ENCODE data around the gene CALN1.

Gene CALN1

GRCh38 chr7:72258074-72258473 is 154.1 kb downstream of the CALN1 start:
- H3K36me3 Mint-ChIP-seq (ENCODE audit: low read depth) = no peaks in the 10 kb centered on the region
- DNase-seq (ENCODE audit: low spot score) = no peak
- H3K9me3 Mint-ChIP-seq = peaks cover 11% of the 10 kb centered on the region
- H3K4me3 Mint-ChIP-seq = no peak overlapping the region
- no peak overlapping the region for H3K27ac Mint-ChIP-seq
- no peaks in the 10 kb centered on the region for H3K27me3 Mint-ChIP-seq (ENCODE audit: low read depth)
- H3K4me1 Mint-ChIP-seq (ENCODE audit: low read depth) = no peaks in the 10 kb centered on the region

- no peaks in the 10 kb centered on the region for H3K27me3 Mint-ChIP-seq (ENCODE audit: low read depth)
- DNase-seq (ENCODE audit: low spot score) = no peak
- H3K36me3 Mint-ChIP-seq (ENCODE audit: low read depth) = no peaks in the 10 kb centered on the region
- H3K9me3 Mint-ChIP-seq = peaks cover 21% of the 10 kb centered on the region
- H3K4me1 Mint-ChIP-seq (ENCODE audit: low read depth) = no peaks in the 10 kb centered on the region
- no peak overlapping the region for H3K27ac Mint-ChIP-seq
- H3K4me3 Mint-ChIP-seq = no peak overlapping the region
These were observed 157.7 kb downstream of the CALN1 start for GRCh38 chr7:72254455-72254854.

- Mint-ChIP-seq H3K9me3 (peaks cover 27% of the 10 kb centered on the region), H3K27me3 (ENCODE audit: low read depth) (no peaks in the 10 kb centered on the region), H3K4me3 (no peak overlapping the region), H3K4me1 (ENCODE audit: low read depth) (no peaks in the 10 kb centered on the region), H3K27ac (no peak overlapping the region), H3K36me3 (ENCODE audit: low read depth) (no peaks in the 10 kb centered on the region)
- no peak for DNase-seq (ENCODE audit: low spot score)
These were observed 163.0 kb downstream of the CALN1 start for GRCh38 chr7:72249106-72249505.

GRCh38 chr7:72244826-72245398 is 167.2 kb downstream of the CALN1 start:
- Mint-ChIP-seq H3K4me3 (no peak overlapping the region), H3K27ac (no peak overlapping the region), H3K4me1 (ENCODE audit: low read depth) (no peaks in the 10 kb centered on the region), H3K9me3 (peaks cover 19% of the 10 kb centered on the region), H3K36me3 (ENCODE audit: low read depth) (no peaks in the 10 kb centered on the region), H3K27me3 (ENCODE audit: low read depth) (no peaks in the 10 kb centered on the region)
- no peak for DNase-seq (ENCODE audit: low spot score)

- H3K9me3 Mint-ChIP-seq = peaks cover 8% of the 10 kb centered on the region
- H3K27ac Mint-ChIP-seq = no peak overlapping the region
- no peak for DNase-seq (ENCODE audit: low spot score)
- H3K36me3 Mint-ChIP-seq (ENCODE audit: low read depth) = no peaks in the 10 kb centered on the region
- no peaks in the 10 kb centered on the region for H3K27me3 Mint-ChIP-seq (ENCODE audit: low read depth)
- H3K4me1 Mint-ChIP-seq (ENCODE audit: low read depth) = no peaks in the 10 kb centered on the region
- no peak overlapping the region for H3K4me3 Mint-ChIP-seq
These were observed 168.8 kb downstream of the CALN1 start for GRCh38 chr7:72243329-72243728.

- H3K9me3 Mint-ChIP-seq = peaks cover 18% of the 10 kb centered on the region
- no peak overlapping the region for H3K4me3 Mint-ChIP-seq
- H3K4me1 Mint-ChIP-seq (ENCODE audit: low read depth) = no peaks in the 10 kb centered on the region
- no peaks in the 10 kb centered on the region for H3K27me3 Mint-ChIP-seq (ENCODE audit: low read depth)
- no peaks in the 10 kb centered on the region for H3K36me3 Mint-ChIP-seq (ENCODE audit: low read depth)
- no peak for DNase-seq (ENCODE audit: low spot score)
- H3K27ac Mint-ChIP-seq = no peak overlapping the region
These were observed 176.8 kb downstream of the CALN1 start for GRCh38 chr7:72235351-72235750.

- no peaks in the 10 kb centered on the region for H3K36me3 Mint-ChIP-seq (ENCODE audit: low read depth)
- H3K27me3 Mint-ChIP-seq (ENCODE audit: low read depth) = no peaks in the 10 kb centered on the region
- H3K4me1 Mint-ChIP-seq (ENCODE audit: low read depth) = no peaks in the 10 kb centered on the region
- H3K27ac Mint-ChIP-seq = no peak overlapping the region
- no peak for DNase-seq (ENCODE audit: low spot score)
- peaks cover 19% of the 10 kb centered on the region for H3K9me3 Mint-ChIP-seq
- no peak overlapping the region for H3K4me3 Mint-ChIP-seq
These were observed 178.1 kb downstream of the CALN1 start for GRCh38 chr7:72234086-72234485.

- Mint-ChIP-seq H3K4me3 (no peak overlapping the region), H3K36me3 (ENCODE audit: low read depth) (no peaks in the 10 kb centered on the region), H3K27me3 (ENCODE audit: low read depth) (no peaks in the 10 kb centered on the region), H3K4me1 (ENCODE audit: low read depth) (no peaks in the 10 kb centered on the region), H3K27ac (no peak overlapping the region), H3K9me3 (peaks cover 38% of the 10 kb centered on the region)
- DNase-seq (ENCODE audit: low spot score) = no peak
These were observed 181.9 kb downstream of the CALN1 start for GRCh38 chr7:72230281-72230680.

GRCh38 chr7:72223351-72223750 is 188.8 kb downstream of the CALN1 start:
- no peaks in the 10 kb centered on the region for H3K36me3 Mint-ChIP-seq (ENCODE audit: low read depth)
- DNase-seq (ENCODE audit: low spot score) = no peak
- H3K27me3 Mint-ChIP-seq (ENCODE audit: low read depth) = no peaks in the 10 kb centered on the region
- no peak overlapping the region for H3K4me3 Mint-ChIP-seq
- H3K9me3 Mint-ChIP-seq = peaks cover 43% of the 10 kb centered on the region
- no peak overlapping the region for H3K27ac Mint-ChIP-seq
- H3K4me1 Mint-ChIP-seq (ENCODE audit: low read depth) = no peaks in the 10 kb centered on the region

GRCh38 chr7:72222136-72222535 is 190.0 kb downstream of the CALN1 start:
- no peaks in the 10 kb centered on the region for H3K27me3 Mint-ChIP-seq (ENCODE audit: low read depth)
- DNase-seq (ENCODE audit: low spot score) = no peak
- no peak overlapping the region for H3K4me3 Mint-ChIP-seq
- H3K36me3 Mint-ChIP-seq (ENCODE audit: low read depth) = no peaks in the 10 kb centered on the region
- no peak overlapping the region for H3K27ac Mint-ChIP-seq
- H3K9me3 Mint-ChIP-seq = peaks cover 40% of the 10 kb centered on the region
- no peaks in the 10 kb centered on the region for H3K4me1 Mint-ChIP-seq (ENCODE audit: low read depth)

GRCh38 chr7:72219500-72219899 is 192.6 kb downstream of the CALN1 start:
- peaks cover 28% of the 10 kb centered on the region for H3K9me3 Mint-ChIP-seq
- no peaks in the 10 kb centered on the region for H3K27me3 Mint-ChIP-seq (ENCODE audit: low read depth)
- no peaks in the 10 kb centered on the region for H3K4me1 Mint-ChIP-seq (ENCODE audit: low read depth)
- no peak overlapping the region for H3K27ac Mint-ChIP-seq
- H3K36me3 Mint-ChIP-seq (ENCODE audit: low read depth) = no peaks in the 10 kb centered on the region
- H3K4me3 Mint-ChIP-seq = no peak overlapping the region
- DNase-seq (ENCODE audit: low spot score) = no peak

- Mint-ChIP-seq H3K4me3 (no peak overlapping the region), H3K27me3 (ENCODE audit: low read depth) (no peaks in the 10 kb centered on the region), H3K27ac (no peak overlapping the region), H3K36me3 (ENCODE audit: low read depth) (no peaks in the 10 kb centered on the region), H3K4me1 (ENCODE audit: low read depth) (no peaks in the 10 kb centered on the region), H3K9me3 (peaks cover 21% of the 10 kb centered on the region)
- no peak for DNase-seq (ENCODE audit: low spot score)
These were observed 195.0 kb downstream of the CALN1 start for GRCh38 chr7:72217151-72217550.

GRCh38 chr7:72213769-72214168 is 198.4 kb downstream of the CALN1 start:
- DNase-seq (ENCODE audit: low spot score) = no peak
- H3K27ac Mint-ChIP-seq = no peak overlapping the region
- H3K4me1 Mint-ChIP-seq (ENCODE audit: low read depth) = no peaks in the 10 kb centered on the region
- no peaks in the 10 kb centered on the region for H3K27me3 Mint-ChIP-seq (ENCODE audit: low read depth)
- H3K9me3 Mint-ChIP-seq = peaks cover 36% of the 10 kb centered on the region
- no peaks in the 10 kb centered on the region for H3K36me3 Mint-ChIP-seq (ENCODE audit: low read depth)
- H3K4me3 Mint-ChIP-seq = no peak overlapping the region

- Mint-ChIP-seq H3K27ac (no peak overlapping the region), H3K36me3 (ENCODE audit: low read depth) (no peaks in the 10 kb centered on the region), H3K9me3 (peaks cover 31% of the 10 kb centered on the region), H3K4me1 (ENCODE audit: low read depth) (no peaks in the 10 kb centered on the region), H3K4me3 (no peak overlapping the region), H3K27me3 (ENCODE audit: low read depth) (no peaks in the 10 kb centered on the region)
- DNase-seq (ENCODE audit: low spot score) = no peak
These were observed 199.1 kb downstream of the CALN1 start for GRCh38 chr7:72213081-72213480.

- no peaks in the 10 kb centered on the region for H3K27me3 Mint-ChIP-seq (ENCODE audit: low read depth)
- H3K4me3 Mint-ChIP-seq = no peak overlapping the region
- DNase-seq (ENCODE audit: low spot score) = no peak
- H3K9me3 Mint-ChIP-seq = peaks cover 30% of the 10 kb centered on the region
- no peaks in the 10 kb centered on the region for H3K4me1 Mint-ChIP-seq (ENCODE audit: low read depth)
- no peaks in the 10 kb centered on the region for H3K36me3 Mint-ChIP-seq (ENCODE audit: low read depth)
- no peak overlapping the region for H3K27ac Mint-ChIP-seq
These were observed 201.0 kb downstream of the CALN1 start for GRCh38 chr7:72211175-72211574.

Data from T-helper 2 cell treated with Interferon-gamma antibody and Interleukin-4, amounts not matched to agents 5 μg/mL and 100 μg/mL, for 36 hours (primary cell).